ENCODE results near the gene CATSPER4. TPM values are rescaled to one million over a fixed set of nuclear protein-coding genes. Genes with fewer than 3 reads are reported as not detected.

CATSPER4 gene
- total and polyA plus RNA-seq, 2 of the 13 experiments (the other 11 are each of a cell fraction or from before 2014, with no cell fraction given) = not detected

- POLR2A ChIA-PET = no interaction called here
- Histone ChIP-seq H2AFZ (ENCODE audit: low read length) (no peak overlapping the region), H3K27me3 (ENCODE audit: control insufficient read depth in 1 of 2, insufficient read depth in 2 of 2, low read length in 2 of 2) (peaks cover 8 to 43% of the 10 kb centered on the region in 2 experiments; a peak in 3 of 5 replicates), H3K4me3 (replicated peaks in 1 of 3; ENCODE audit: insufficient read depth in 1 of 3, low read depth in 2 of 3, low read length in 3 of 3) (no peak overlapping the region), H3K9me3 (ENCODE audit: low read length) (no peaks in the 10 kb centered on the region), H3K27ac (ENCODE audit: extremely low read length, insufficient read depth, low read length) (no peak overlapping the region), H3K9ac (ENCODE audit: insufficient read depth, low read depth, low read length) (no peak overlapping the region), H3K4me2 (ENCODE audit: low read depth, low read length) (no peak overlapping the region), H3K4me1 (ENCODE audit: insufficient read depth, low read length) (peaks cover 17% of the 10 kb centered on the region), H4K20me1 (ENCODE audit: insufficient read depth, low read length) (no peaks in the 10 kb centered on the region), H3K36me3 (replicated peaks in 1 of 2; ENCODE audit: control insufficient read depth in 1 of 2, insufficient read depth in 2 of 2, low read length in 2 of 2) (no peaks in the 10 kb centered on the region), H3K79me2 (ENCODE audit: insufficient read depth, low read length) (no peaks in the 10 kb centered on the region)
- in situ Hi-C loops (cut with HindIII; ENCODE audit: extremely low pct_ligation_motif_present, low pct_unique_long_range_greater_than_20kb) = loop anchor here (10.0 kb wide), 1 partner anchor 49 kb away; no protein-coding TSS in a partner anchor
- CTCF ChIA-PET (ENCODE audit: low intra/inter-chr PET ratio, low total read pairs) = no interaction called here
- FAIRE-seq (no peak), DNase-seq (ENCODE audit: low spot score) (no peak), ATAC-seq (no peak)
- 21% methylated on average over 5 of the region's 5 CpGs for WGBS (ENCODE audit: low lambda C conversion rate)
- intact Hi-C loops (cut with micrococcal nuclease; ENCODE audit: unreplicated experiment) = no loop called here
- BruUV-seq (replicated peaks) = no TSS peak
- no peak for TF ChIP-seq NFKB2 (CRISPR knock-in tag; IDR thresholded peaks at IDR 0.05; ENCODE audit: borderline replicate concordance)
- TF ChIP-seq, protein P1, sequence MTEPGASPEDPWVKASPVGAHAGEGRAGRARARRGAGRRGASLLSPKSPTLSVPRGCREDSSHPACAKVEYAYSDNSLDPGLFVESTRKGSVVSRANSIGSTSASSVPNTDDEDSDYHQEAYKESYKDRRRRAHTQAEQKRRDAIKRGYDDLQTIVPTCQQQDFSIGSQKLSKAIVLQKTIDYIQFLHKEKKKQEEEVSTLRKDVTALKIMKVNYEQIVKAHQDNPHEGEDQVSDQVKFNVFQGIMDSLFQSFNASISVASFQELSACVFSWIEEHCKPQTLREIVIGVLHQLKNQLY (CRISPR knock-in tag; IDR thresholded peaks at IDR 0.05) = no peak
- no peak for TF ChIP-seq HNRNPLL (IDR thresholded peaks at IDR 0.05; ENCODE audit: low read depth, low read length, poor library complexity, severe bottlenecking)
- no peak for TF ChIP-seq FOXP1 (IDR thresholded peaks at IDR 0.05)
- no peak for TF ChIP-seq FOXP1 (CRISPR knock-in tag; IDR thresholded peaks at IDR 0.05)
- TF ChIP-seq, protein P2, sequence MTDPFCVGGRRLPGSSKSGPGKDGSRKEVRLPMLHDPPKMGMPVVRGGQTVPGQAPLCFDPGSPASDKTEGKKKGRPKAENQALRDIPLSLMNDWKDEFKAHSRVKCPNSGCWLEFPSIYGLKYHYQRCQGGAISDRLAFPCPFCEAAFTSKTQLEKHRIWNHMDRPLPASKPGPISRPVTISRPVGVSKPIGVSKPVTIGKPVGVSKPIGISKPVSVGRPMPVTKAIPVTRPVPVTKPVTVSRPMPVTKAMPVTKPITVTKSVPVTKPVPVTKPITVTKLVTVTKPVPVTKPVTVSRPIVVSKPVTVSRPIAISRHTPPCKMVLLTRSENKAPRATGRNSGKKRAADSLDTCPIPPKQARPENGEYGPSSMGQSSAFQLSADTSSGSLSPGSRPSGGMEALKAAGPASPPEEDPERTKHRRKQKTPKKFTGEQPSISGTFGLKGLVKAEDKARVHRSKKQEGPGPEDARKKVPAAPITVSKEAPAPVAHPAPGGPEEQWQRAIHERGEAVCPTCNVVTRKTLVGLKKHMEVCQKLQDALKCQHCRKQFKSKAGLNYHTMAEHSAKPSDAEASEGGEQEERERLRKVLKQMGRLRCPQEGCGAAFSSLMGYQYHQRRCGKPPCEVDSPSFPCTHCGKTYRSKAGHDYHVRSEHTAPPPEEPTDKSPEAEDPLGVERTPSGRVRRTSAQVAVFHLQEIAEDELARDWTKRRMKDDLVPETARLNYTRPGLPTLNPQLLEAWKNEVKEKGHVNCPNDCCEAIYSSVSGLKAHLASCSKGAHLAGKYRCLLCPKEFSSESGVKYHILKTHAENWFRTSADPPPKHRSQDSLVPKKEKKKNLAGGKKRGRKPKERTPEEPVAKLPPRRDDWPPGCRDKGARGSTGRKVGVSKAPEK (CRISPR knock-in tag; IDR thresholded peaks at IDR 0.05; ENCODE audit: borderline replicate concordance) = no peak
- TF ChIP-seq, protein P3, sequence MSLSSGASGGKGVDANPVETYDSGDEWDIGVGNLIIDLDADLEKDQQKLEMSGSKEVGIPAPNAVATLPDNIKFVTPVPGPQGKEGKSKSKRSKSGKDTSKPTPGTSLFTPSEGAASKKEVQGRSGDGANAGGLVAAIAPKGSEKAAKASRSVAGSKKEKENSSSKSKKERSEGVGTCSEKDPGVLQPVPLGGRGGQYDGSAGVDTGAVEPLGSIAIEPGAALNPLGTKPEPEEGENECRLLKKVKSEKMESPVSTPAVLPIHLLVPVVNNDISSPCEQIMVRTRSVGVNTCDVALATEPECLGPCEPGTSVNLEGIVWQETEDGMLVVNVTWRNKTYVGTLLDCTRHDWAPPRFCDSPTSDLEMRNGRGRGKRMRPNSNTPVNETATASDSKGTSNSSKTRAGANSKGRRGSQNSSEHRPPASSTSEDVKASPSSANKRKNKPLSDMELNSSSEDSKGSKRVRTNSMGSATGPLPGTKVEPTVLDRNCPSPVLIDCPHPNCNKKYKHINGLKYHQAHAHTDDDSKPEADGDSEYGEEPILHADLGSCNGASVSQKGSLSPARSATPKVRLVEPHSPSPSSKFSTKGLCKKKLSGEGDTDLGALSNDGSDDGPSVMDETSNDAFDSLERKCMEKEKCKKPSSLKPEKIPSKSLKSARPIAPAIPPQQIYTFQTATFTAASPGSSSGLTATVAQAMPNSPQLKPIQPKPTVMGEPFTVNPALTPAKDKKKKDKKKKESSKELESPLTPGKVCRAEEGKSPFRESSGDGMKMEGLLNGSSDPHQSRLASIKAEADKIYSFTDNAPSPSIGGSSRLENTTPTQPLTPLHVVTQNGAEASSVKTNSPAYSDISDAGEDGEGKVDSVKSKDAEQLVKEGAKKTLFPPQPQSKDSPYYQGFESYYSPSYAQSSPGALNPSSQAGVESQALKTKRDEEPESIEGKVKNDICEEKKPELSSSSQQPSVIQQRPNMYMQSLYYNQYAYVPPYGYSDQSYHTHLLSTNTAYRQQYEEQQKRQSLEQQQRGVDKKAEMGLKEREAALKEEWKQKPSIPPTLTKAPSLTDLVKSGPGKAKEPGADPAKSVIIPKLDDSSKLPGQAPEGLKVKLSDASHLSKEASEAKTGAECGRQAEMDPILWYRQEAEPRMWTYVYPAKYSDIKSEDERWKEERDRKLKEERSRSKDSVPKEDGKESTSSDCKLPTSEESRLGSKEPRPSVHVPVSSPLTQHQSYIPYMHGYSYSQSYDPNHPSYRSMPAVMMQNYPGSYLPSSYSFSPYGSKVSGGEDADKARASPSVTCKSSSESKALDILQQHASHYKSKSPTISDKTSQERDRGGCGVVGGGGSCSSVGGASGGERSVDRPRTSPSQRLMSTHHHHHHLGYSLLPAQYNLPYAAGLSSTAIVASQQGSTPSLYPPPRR (CRISPR knock-in tag; IDR thresholded peaks at IDR 0.05; ENCODE audit: borderline replicate concordance) = no peak
- no peak for TF ChIP-seq ZEB1 (IDR thresholded peaks at IDR 0.05; ENCODE audit: insufficient replicate concordance, low read depth)
- TF ChIP-seq ZFP90 (CRISPR knock-in tag; IDR thresholded peaks at IDR 0.05; ENCODE audit: borderline replicate concordance) = no peak
- TF ChIP-seq TRIM24 (CRISPR knock-in tag; IDR thresholded peaks at IDR 0.05) = no peak
- TF ChIP-seq PREB (CRISPR knock-in tag; IDR thresholded peaks at IDR 0.05) = no peak
- TF ChIP-seq RAD51 (IDR thresholded peaks at IDR 0.05; ENCODE audit: borderline replicate concordance) = no peak
- TF ChIP-seq STAG1 (CRISPR knock-in tag; IDR thresholded peaks at IDR 0.05) = no peak
- TF ChIP-seq, protein P4, sequence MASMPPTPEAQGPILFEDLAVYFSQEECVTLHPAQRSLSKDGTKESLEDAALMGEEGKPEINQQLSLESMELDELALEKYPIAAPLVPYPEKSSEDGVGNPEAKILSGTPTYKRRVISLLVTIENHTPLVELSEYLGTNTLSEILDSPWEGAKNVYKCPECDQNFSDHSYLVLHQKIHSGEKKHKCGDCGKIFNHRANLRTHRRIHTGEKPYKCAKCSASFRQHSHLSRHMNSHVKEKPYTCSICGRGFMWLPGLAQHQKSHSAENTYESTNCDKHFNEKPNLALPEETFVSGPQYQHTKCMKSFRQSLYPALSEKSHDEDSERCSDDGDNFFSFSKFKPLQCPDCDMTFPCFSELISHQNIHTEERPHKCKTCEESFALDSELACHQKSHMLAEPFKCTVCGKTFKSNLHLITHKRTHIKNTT (CRISPR knock-in tag; IDR thresholded peaks at IDR 0.05) = no peak
- no peak for TF ChIP-seq HOXA3 (CRISPR knock-in tag; IDR thresholded peaks at IDR 0.05)
These were observed 36.4 kb upstream of the CATSPER4 start for GRCh38 chr1:26153966-26154532.
